GM12878 (cell line): Measurements from ENCODE around the gene PRKAR2B. TPM values are rescaled to one million over a fixed set of nuclear protein-coding genes. Genes with fewer than 3 reads are reported as not detected.

Experiments used
- ATAC-seq: fragments of 200-7000 bp; cut with Tn5 transposase; 3 replicates; pipeline ENCODE4 v1.9.1; 2020; ENCODE audit warnings: mild to moderate bottlenecking, moderate library complexity
- BruUV-seq: library from RNA; stranded (reverse); fragments of 400-500 nt; replicated peaks from 2 replicates; lab custom pipeline; 2021; lab: Mats Ljungman, UMichigan
- CTCF ChIA-PET: fragments of 300-600 bp; sonication (Branson Sonifier 250); formaldehyde crosslinking; extraction: SDS; loops from one replicate; lab custom pipeline; 2021; ENCODE audit warnings: inconsistent platforms; lab: Yijun Ruan, JAX
- POLR2A ChIA-PET: fragments of 350-600 bp; formaldehyde crosslinking; extraction: SDS; loops from one replicate; lab custom pipeline; 2021; ENCODE audit warnings: inconsistent platforms; lab: Charles Lee
- RAD21 ChIA-PET: fragments of 300-600 bp; sonication (Branson Sonifier 250); formaldehyde crosslinking; loops from one replicate; lab custom pipeline; 2023; ENCODE audit warnings: antibody characterized with exemption; ENCODE audit not compliant: unreplicated experiment; lab: Charles Lee
- SMC1A ChIA-PET: fragments of 300-600 bp; sonication (Branson Sonifier 250); formaldehyde crosslinking; loops from one replicate; lab custom pipeline; 2023; ENCODE audit not compliant: unreplicated experiment, uncharacterized antibody; lab: Charles Lee
- DNase-seq: peaks from one replicate; pipeline ENCODE4 v3.0.0-alpha.2; 2011; ENCODE audit warnings: low read depth, low spot score
- FAIRE-seq: peaks from 3 replicates; lab custom pipeline; 2011; peaks lifted over from hg19 to GRCh38; lab: Jason Lieb, UNC
- H2AFZ ChIP-seq: 2 replicates; pipeline ENCODE4 v1.6.0; 2011; ENCODE audit warnings: low read depth, low read length, control low read depth; ENCODE audit not compliant: control insufficient read depth
- H3K27ac ChIP-seq: 2 replicates; pipeline ENCODE4 v1.5.1; 2011; ENCODE audit warnings: control low read depth; ENCODE audit not compliant: control insufficient read depth, insufficient read depth
- H3K27me3 ChIP-seq, 2 experiments: replicated peaks in 1 of 2; 2 replicates each; pipeline versions ENCODE4 v1.6.0 to v1.6.1; 2011; ENCODE audit warnings: low read length in 1 of 2; ENCODE audit not compliant: control insufficient read depth in 2 of 2, insufficient read depth in 2 of 2
- H3K36me3 ChIP-seq, 2 experiments: 2 replicates each; pipeline ENCODE4 v1.5.1; 2011; ENCODE audit warnings: low read length in 1 of 2; ENCODE audit not compliant: control insufficient read depth in 2 of 2, insufficient read depth in 2 of 2
- H3K4me1 ChIP-seq: 2 replicates; pipeline ENCODE4 v1.6.1; 2011; ENCODE audit warnings: mild to moderate bottlenecking, low read length, moderate library complexity, mixed read lengths; ENCODE audit not compliant: control insufficient read depth, insufficient read depth
- H3K4me2 ChIP-seq: 2 replicates; pipeline ENCODE4 v1.6.0; 2011; ENCODE audit warnings: control low read depth; ENCODE audit not compliant: control insufficient read depth, insufficient read depth
- H3K4me3 ChIP-seq: fragments of 200-600 bp; sonication (generic); 2 replicates; pipeline ENCODE4 v1.5.1; 2016
- H3K79me2 ChIP-seq: 2 replicates; pipeline ENCODE4 v1.6.0; 2011; ENCODE audit warnings: low read length; ENCODE audit not compliant: control insufficient read depth, insufficient read depth
- H3K9ac ChIP-seq: 2 replicates; pipeline ENCODE4 v1.8.0; 2011; ENCODE audit warnings: low read length, control low read depth, mixed read lengths; ENCODE audit not compliant: control insufficient read depth, insufficient read depth
- H3K9me3 ChIP-seq: replicated peaks from 3 replicates; pipeline ENCODE4 v1.5.1; 2011; ENCODE audit warnings: mild to moderate bottlenecking, low read length; ENCODE audit not compliant: control insufficient read depth, insufficient read depth
- H4K20me1 ChIP-seq: 2 replicates; pipeline ENCODE4 v1.6.0; 2011; ENCODE audit not compliant: control insufficient read depth, insufficient read depth
- DPF2 ChIP-seq: fragments of 450-650 bp; IDR thresholded peaks from 2 replicates; pipeline ENCODE4 v1.6.1; 2017; ENCODE audit warnings: mild to moderate bottlenecking
- HDAC2 ChIP-seq: fragments of 200-600 bp; sonication (generic); IDR thresholded peaks from 2 replicates; pipeline ENCODE4 v1.6.1; 2017
- MEF2A ChIP-seq: IDR thresholded peaks from 2 replicates; pipeline ENCODE4 v1.6.1; 2011; ENCODE audit warnings: low read depth, mild to moderate bottlenecking, low read length, moderate library complexity; ENCODE audit not compliant: insufficient read depth
- MEF2B ChIP-seq: fragments of 450-650 bp; IDR thresholded peaks from 2 replicates; pipeline ENCODE4 v1.6.1; 2018; ENCODE audit warnings: mild to moderate bottlenecking, moderate library complexity; ENCODE audit not compliant: partially characterized antibody, poor library complexity, severe bottlenecking
- NFIC ChIP-seq: IDR thresholded peaks from 2 replicates; pipeline ENCODE4 v1.6.1; 2012; ENCODE audit warnings: low read depth, mild to moderate bottlenecking, inconsistent platforms, low read length, moderate library complexity
- PAX8 ChIP-seq: fragments of 450-650 bp; IDR thresholded peaks from 2 replicates; pipeline ENCODE4 v1.6.1; 2017; ENCODE audit warnings: mild to moderate bottlenecking, moderate library complexity
- YBX1 ChIP-seq: fragments of 450-650 bp; IDR thresholded peaks from 2 replicates; pipeline ENCODE4 v1.6.1; 2016; ENCODE audit warnings: antibody characterized with exemption
- ZNF217 ChIP-seq: fragments of 450-650 bp; IDR thresholded peaks from 2 replicates; pipeline ENCODE4 v1.6.1; 2017; ENCODE audit warnings: antibody characterized with exemption, mild to moderate bottlenecking
- ZNF24 ChIP-seq: fragments of 450-650 bp; IDR thresholded peaks from 2 replicates; pipeline ENCODE4 v1.6.1; 2017; ENCODE audit warnings: antibody characterized with exemption, mild to moderate bottlenecking
- WGBS: methylation state at CpG from one replicate; pipeline ENCODE4 v1.1.6; 2016; ENCODE audit warnings: low lambda C conversion rate; ENCODE audit not compliant: insufficient replicate concordance, insufficient coverage; ENCODE audit errors: missing lambda C conversion rate; 5-methylcytosine and 5-hydroxymethylcytosine counted together
- in situ Hi-C: fragments of 300-500 bp; cut with MboI; formaldehyde crosslinking; loops from 9 replicates; pipeline ENCODE4 v1.14.3; 2018; ENCODE audit warnings: mixed read lengths
- intact Hi-C: fragments of 100-400 bp; cut with micrococcal nuclease; formaldehyde crosslinking; loops from one replicate; pipeline ENCODE4 v1.14.2; 2022; ENCODE audit not compliant: unreplicated experiment
- polyA plus RNA-seq, 11 experiments: library from polyadenylated mRNA; depleted of rRNA in 4 of 11; unstranded in 6 of 11; stranded (reverse) in 5 of 11; fragments of >200 nt; fragmentation: Nextera tagmentation in 4 of 11; fragmentation: Illumina TruSeq in 1 of 11; extraction: Ambion mirVana in 4 of 11; extraction: Trizol in 1 of 11; gene quantifications; 1 replicate in 1 of 11; 2 replicates in 10 of 11; pipeline versions ENCODE4 v1.2.1 to v1.2.3, GENCODE V29; 2011 to 2016; ENCODE audit warnings: inconsistent platforms in 2 of 11, missing spikeins in 2 of 11, low read depth in 1 of 11
- total RNA-seq, 4 experiments: library from RNA; depleted of rRNA in 3 of 4; stranded (reverse); fragments of >200 nt in 3 of 4; fragmentation: Illumina TruSeq in 1 of 4; extraction: Trizol in 1 of 4; gene quantifications; 2 replicates each; pipeline versions ENCODE4 v1.2.1 to v1.2.3, GENCODE V29; 2013 to 2021
- TF ChIP-seq, protein P1 (sequence below): fragments of 450-650 bp; IDR thresholded peaks from 2 replicates; pipeline ENCODE4 v1.6.1; 2017; ENCODE audit warnings: low read depth, mild to moderate bottlenecking, moderate library complexity
- TF ChIP-seq, protein P2 (sequence below): fragments of 450-650 bp; IDR thresholded peaks from 2 replicates; pipeline ENCODE4 v1.6.1; 2017; ENCODE audit warnings: antibody characterized with exemption, mild to moderate bottlenecking, moderate library complexity
- TF ChIP-seq, protein P3 (sequence below): fragments of 450-650 bp; conservative IDR thresholded peaks from 2 replicates; pipeline ENCODE4 v1.6.1; 2017; ENCODE audit warnings: mild to moderate bottlenecking, moderate library complexity
- TF ChIP-seq, protein P4 (sequence below): IDR thresholded peaks from 2 replicates; pipeline ENCODE4 v1.6.1; 2011; ENCODE audit warnings: borderline replicate concordance, low read depth, mild to moderate bottlenecking, moderate library complexity, mixed read lengths, low read length; ENCODE audit not compliant: insufficient read depth; ENCODE audit errors: extremely low read length

Gene PRKAR2B
- total and polyA plus RNA-seq, 10 of the 15 experiments (the other 5 are each of a cell fraction or from before 2014, with no cell fraction given) = 0.01 to 0.18 (median 0.04) TPM; not detected in 4

DNA sequence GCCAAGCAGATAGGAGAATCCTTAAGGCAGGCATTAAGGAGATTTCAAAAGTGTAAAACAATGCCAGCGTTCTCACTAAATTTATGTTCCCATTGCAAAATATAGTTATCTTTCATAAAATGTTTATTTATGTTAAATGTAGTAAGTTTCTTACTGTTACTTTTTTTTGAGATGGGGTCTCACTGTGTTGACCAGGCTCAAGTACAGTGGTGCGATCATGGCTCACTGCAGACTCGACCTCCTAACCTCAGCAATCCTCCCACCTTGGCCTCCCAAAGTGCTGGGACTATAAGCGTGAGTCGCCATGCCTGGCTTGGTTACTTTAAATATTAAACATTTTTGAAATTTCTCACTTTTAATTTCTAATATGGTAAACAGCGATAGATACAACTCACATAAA, 31.8 kb upstream of the PRKAR2B start (continued):
- TF ChIP-seq, protein P1, sequence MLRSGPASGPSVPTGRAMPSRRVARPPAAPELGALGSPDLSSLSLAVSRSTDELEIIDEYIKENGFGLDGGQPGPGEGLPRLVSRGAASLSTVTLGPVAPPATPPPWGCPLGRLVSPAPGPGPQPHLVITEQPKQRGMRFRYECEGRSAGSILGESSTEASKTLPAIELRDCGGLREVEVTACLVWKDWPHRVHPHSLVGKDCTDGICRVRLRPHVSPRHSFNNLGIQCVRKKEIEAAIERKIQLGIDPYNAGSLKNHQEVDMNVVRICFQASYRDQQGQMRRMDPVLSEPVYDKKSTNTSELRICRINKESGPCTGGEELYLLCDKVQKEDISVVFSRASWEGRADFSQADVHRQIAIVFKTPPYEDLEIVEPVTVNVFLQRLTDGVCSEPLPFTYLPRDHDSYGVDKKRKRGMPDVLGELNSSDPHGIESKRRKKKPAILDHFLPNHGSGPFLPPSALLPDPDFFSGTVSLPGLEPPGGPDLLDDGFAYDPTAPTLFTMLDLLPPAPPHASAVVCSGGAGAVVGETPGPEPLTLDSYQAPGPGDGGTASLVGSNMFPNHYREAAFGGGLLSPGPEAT = no peak

DNA sequence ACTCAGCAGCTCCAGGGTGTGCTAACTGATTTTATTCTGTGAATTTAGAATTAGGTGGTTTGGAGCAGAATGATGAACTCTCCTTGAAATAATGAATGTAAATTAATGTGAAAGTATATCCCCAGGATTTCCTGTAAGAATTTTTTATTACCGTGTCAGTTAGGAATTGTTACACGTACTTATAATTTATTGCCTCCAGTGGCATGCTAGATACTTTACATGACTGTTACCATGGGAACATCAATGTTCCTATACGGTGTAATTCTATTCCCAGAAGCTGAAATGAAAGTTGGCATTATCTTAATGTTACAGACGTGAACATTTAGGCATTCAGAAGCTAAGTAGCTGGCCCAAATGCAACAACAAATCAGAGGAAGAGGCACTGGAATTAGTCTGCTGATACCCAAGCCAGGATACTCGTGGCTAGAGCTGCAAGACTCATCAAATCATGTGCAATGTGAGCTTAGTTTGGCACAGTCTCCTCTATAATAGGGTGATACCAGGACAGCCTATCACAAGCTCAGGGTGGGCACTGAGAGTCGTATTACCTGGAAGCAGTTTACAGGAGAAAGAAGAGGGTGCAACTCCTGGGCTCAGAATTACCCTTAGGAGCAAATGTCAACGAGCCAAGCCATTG, 30.0 kb upstream of the PRKAR2B start:
- CTCF ChIA-PET = no interaction called here
- H3K27ac ChIP-seq = no peak overlapping the region
- no peak for TF ChIP-seq MEF2B
- TF ChIP-seq, protein P2, sequence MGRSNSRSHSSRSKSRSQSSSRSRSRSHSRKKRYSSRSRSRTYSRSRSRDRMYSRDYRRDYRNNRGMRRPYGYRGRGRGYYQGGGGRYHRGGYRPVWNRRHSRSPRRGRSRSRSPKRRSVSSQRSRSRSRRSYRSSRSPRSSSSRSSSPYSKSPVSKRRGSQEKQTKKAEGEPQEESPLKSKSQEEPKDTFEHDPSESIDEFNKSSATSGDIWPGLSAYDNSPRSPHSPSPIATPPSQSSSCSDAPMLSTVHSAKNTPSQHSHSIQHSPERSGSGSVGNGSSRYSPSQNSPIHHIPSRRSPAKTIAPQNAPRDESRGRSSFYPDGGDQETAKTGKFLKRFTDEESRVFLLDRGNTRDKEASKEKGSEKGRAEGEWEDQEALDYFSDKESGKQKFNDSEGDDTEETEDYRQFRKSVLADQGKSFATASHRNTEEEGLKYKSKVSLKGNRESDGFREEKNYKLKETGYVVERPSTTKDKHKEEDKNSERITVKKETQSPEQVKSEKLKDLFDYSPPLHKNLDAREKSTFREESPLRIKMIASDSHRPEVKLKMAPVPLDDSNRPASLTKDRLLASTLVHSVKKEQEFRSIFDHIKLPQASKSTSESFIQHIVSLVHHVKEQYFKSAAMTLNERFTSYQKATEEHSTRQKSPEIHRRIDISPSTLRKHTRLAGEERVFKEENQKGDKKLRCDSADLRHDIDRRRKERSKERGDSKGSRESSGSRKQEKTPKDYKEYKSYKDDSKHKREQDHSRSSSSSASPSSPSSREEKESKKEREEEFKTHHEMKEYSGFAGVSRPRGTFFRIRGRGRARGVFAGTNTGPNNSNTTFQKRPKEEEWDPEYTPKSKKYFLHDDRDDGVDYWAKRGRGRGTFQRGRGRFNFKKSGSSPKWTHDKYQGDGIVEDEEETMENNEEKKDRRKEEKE = no peak
- no peak for TF ChIP-seq DPF2
- TF ChIP-seq HDAC2 = no peak
- TF ChIP-seq MEF2A = no peak
- no peak for TF ChIP-seq ZNF24
- TF ChIP-seq ZNF217 = no peak
- TF ChIP-seq YBX1 = no peak
- TF ChIP-seq, protein P3, sequence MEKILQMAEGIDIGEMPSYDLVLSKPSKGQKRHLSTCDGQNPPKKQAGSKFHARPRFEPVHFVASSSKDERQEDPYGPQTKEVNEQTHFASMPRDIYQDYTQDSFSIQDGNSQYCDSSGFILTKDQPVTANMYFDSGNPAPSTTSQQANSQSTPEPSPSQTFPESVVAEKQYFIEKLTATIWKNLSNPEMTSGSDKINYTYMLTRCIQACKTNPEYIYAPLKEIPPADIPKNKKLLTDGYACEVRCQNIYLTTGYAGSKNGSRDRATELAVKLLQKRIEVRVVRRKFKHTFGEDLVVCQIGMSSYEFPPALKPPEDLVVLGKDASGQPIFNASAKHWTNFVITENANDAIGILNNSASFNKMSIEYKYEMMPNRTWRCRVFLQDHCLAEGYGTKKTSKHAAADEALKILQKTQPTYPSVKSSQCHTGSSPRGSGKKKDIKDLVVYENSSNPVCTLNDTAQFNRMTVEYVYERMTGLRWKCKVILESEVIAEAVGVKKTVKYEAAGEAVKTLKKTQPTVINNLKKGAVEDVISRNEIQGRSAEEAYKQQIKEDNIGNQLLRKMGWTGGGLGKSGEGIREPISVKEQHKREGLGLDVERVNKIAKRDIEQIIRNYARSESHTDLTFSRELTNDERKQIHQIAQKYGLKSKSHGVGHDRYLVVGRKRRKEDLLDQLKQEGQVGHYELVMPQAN = no peak
- TF ChIP-seq PAX8 = no peak
- TF ChIP-seq, protein P4, sequence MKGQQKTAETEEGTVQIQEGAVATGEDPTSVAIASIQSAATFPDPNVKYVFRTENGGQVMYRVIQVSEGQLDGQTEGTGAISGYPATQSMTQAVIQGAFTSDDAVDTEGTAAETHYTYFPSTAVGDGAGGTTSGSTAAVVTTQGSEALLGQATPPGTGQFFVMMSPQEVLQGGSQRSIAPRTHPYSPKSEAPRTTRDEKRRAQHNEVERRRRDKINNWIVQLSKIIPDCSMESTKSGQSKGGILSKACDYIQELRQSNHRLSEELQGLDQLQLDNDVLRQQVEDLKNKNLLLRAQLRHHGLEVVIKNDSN = no peak
- TF ChIP-seq, protein P1 = no peak
- TF ChIP-seq NFIC = no peak

More for the DNA sequence above, 30.0 kb upstream of the PRKAR2B start:
- 17% methylated on average over 7 of the region's 7 CpGs for WGBS
- Histone ChIP-seq H3K4me1 (no peaks in the 10 kb centered on the region), H3K9ac (no peak overlapping the region), H3K27me3 (no peaks in the 10 kb centered on the region), H3K9me3 (no peaks in the 10 kb centered on the region), H3K79me2 (no peaks in the 10 kb centered on the region), H4K20me1 (no peaks in the 10 kb centered on the region), H3K4me2 (no peak overlapping the region), H3K4me3 (no peak overlapping the region), H3K36me3 (no peaks in the 10 kb centered on the region), H2AFZ (no peak overlapping the region)
- POLR2A ChIA-PET = no interaction called here
- no TSS peak for BruUV-seq
- no peak for DNase-seq
- ATAC-seq = no peak
- FAIRE-seq = no peak
- in situ Hi-C loops = no loop called here
- SMC1A ChIA-PET = no interaction called here
- intact Hi-C loops = no loop called here
- RAD21 ChIA-PET = no interaction called here
